ENCODE measurements around the gene TLE5.

TLE5 gene

GRCh38 chr19:3062165-3063105, at the start of gene TLE5:
Gene TLE5, minus strand, starts transcription at chr19:3062495. Its CDS starts 295 bp downstream, at chr19:3062200.
- peak; percentile 28 to 55 for DNase-seq (ENCODE audit: low read depth in 2 of 2)

GRCh38 chr19:3111586-3112247, 49.4 kb upstream of the TLE5 start:
- DNase-seq (ENCODE audit: low read depth in 2 of 2), result no peak

GRCh38 chr19:3110126-3110825, 48.0 kb upstream of the TLE5 start:
- no peak for DNase-seq (ENCODE audit: low read depth in 2 of 2)

GRCh38 chr19:3109491-3109890, 47.2 kb upstream of the TLE5 start:
- DNase-seq (ENCODE audit: low read depth in 2 of 2), result no peak

- DNase-seq (ENCODE audit: low read depth in 2 of 2), result peak; percentile 31 to 49
Measured at GRCh38 chr19:3108775-3109174, 46.5 kb upstream of the TLE5 start.

GRCh38 chr19:3107658-3108057, 45.4 kb upstream of the TLE5 start:
- DNase-seq (ENCODE audit: low read depth in 2 of 2), result no peak

GRCh38 chr19:3106509-3107141, 44.3 kb upstream of the TLE5 start:
- DNase-seq (ENCODE audit: low read depth in 2 of 2), result no peak

GRCh38 chr19:3105641-3106508, 43.6 kb upstream of the TLE5 start:
- no peak for DNase-seq (ENCODE audit: low read depth in 2 of 2)

GRCh38 chr19:3104708-3104983, 42.4 kb upstream of the TLE5 start:
- no peak for DNase-seq (ENCODE audit: low read depth in 2 of 2)

- DNase-seq (ENCODE audit: low read depth in 2 of 2), result no peak
Measured at GRCh38 chr19:3102239-3103140, 40.2 kb upstream of the TLE5 start.

- no peak for DNase-seq (ENCODE audit: low read depth in 2 of 2)
Measured at GRCh38 chr19:3100747-3101730, 38.7 kb upstream of the TLE5 start.

- no peak for DNase-seq (ENCODE audit: low read depth in 2 of 2)
Measured at GRCh38 chr19:3100331-3100730, 38.0 kb upstream of the TLE5 start.

- no peak for DNase-seq (ENCODE audit: low read depth in 2 of 2)
Measured at GRCh38 chr19:3099347-3100145, 37.3 kb upstream of the TLE5 start.

GRCh38 chr19:3098515-3099346, 36.4 kb upstream of the TLE5 start:
- no peak for DNase-seq (ENCODE audit: low read depth in 2 of 2)

- no peak for DNase-seq (ENCODE audit: low read depth in 2 of 2)
Measured at GRCh38 chr19:3098141-3098514, 35.8 kb upstream of the TLE5 start.

GRCh38 chr19:3097442-3097871, 35.2 kb upstream of the TLE5 start:
- DNase-seq (ENCODE audit: low read depth in 2 of 2), result no peak

GRCh38 chr19:3096902-3097326, 34.6 kb upstream of the TLE5 start:
- no peak for DNase-seq (ENCODE audit: low read depth in 2 of 2)

Data from stimulated activated CD8-positive, alpha-beta memory T cell treated with anti-CD3 and anti-CD28 coated beads, Interleukin-15, amount 100 ng/mL, for 4 hours (primary cell).